Endometrial microvascular endothelial cells (primary cell): ENCODE results near the gene CALN1. TPM values are rescaled to one million over a fixed set of nuclear protein-coding genes. Genes with fewer than 3 reads are reported as not detected.
"Not testable (repeated sequence)": the region's sequence is repeated elsewhere in the genome, so short reads cannot be mapped to it uniquely, and the experiment has no call there.

Source experiments
- in situ Hi-C: cut with HindIII; loops from 2 replicates; pipeline ENCODE4 v1.10.0; 2017; ENCODE audit warnings: low sequenced_read_pairs, low pct_unique_long_range_greater_than_20kb; ENCODE audit errors: inconsistent ontology term
- total RNA-seq: library from RNA; depleted of rRNA; stranded (reverse); fragments of >200 nt; gene quantifications from one replicate; pipeline ENCODE4 v1.2.3, GENCODE V29; 2015; ENCODE audit errors: inconsistent ontology term

Gene CALN1
- total RNA-seq = not detected

DNA sequence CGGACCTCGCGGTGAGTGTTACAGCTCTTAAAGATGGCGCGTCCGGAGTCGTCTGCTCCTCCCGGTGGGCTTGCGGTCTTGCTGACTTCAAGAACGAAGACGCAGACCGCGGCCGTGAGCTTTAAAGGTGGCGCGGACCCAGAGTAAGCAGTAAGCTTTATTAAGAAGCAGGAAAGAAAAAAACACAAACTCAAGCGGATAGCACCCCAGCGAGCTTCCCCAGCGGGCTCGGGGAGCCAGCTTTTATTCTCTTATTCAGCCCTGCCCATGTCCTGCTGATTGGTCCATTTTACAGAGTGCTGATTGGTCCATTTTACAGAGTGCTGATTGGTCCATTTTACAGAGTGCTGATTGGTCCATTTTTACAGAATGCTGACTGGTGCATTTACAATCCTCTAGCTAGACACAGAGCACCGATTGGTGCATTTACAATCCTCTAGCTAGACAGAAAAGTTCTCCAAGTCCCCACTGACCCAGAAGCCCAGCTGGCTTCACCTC lies at the start of gene CALN1:
TSS of gene CALN1 (minus strand) at position 218 of the 498 bp plus-strand sequence.
- in situ Hi-C loops = not testable (repeated sequence)

DNA sequence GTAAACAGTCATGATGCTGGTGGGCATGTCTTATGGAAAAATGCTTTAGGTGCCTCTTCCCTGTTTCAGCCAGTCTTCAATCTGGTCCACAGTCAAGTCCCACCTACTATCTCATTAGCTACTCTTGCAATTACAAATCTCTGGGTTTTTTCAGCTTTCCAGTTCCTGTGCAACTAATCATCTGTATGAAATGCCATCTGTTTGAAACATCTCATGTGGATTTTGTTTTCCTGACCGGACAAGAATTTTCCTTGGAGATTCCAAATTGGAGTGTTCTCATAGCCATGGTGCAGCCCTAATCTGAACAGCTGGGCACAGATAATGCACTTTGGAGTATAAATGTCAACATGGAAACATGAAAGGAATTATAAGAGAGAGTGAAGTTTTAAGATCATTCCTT lies 41.3 kb upstream of the CALN1 start:
- in situ Hi-C loops = no loop called here

DNA sequence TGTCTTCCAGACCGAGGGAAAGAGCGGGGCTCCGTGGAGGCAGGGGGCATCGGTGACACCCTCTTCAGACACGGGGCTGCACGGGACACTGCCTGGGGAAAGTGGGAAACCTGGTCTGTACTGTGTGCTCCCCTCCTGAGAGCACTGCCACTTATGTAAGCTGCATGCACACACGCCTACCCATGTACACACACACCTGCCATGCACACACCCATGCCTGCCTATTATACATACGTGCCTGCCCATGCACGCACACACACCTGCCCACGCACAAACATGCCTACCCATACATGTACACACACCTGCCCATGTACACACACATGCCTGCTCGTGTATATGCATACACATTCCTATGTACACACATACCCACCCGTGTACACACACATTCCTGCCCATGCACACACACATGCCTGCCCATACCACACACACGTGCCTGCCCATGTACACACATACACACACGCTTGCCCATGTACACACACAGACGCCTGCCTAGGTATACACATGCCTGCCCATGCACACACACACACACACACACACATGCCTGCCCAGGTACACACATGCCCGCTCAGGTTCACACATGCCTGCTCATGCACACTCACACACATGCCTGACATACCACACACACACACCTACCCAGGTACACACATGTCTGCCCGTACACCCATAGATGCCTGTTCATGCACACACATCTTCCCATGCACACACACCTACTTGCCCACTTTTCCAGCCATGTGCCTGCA lies 35.5 kb upstream of the CALN1 start:
- in situ Hi-C loops = no loop called here

DNA sequence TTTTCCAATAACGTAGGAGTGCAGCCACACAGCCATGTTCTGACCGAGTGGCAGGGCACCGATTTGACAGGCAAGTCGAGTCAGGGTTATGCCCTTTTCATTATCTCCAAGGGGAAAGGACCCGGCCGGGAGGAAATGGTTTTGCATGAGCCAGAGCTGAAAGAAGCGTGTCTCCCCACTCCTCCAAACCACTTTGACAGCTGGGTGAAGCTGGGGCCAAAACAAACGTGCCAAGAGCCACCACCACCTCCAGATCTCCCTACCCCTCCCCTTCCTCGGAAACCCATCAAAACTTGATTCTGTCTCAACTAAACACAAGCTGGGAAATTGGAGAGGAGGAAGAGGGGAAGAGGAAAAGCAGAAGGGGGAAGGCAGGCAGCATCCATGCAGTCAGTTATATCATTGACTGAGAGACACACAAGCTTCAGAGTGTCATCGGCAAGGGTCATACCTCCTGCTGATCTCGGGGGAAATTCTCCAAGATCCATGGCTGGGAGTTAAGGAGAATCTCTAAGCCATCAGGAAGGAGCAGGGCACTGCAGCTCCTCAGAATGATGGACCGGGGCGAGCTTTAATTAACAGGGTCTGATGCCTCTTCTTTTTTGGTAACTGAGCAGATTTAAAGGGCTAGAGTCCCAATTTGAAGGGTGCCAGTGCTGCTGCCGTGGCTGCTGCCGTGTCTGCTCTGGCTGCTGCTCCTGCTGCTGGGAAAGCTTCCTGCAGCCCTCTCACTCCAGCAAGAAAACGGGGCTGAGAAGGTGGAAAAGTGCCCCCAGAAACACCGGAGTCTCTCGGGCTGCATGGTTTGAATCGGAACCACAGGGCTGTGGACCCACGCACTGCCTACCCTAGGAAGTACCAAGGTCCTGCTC lies 34.7 kb upstream of the CALN1 start:
- in situ Hi-C loops = no loop called here

DNA sequence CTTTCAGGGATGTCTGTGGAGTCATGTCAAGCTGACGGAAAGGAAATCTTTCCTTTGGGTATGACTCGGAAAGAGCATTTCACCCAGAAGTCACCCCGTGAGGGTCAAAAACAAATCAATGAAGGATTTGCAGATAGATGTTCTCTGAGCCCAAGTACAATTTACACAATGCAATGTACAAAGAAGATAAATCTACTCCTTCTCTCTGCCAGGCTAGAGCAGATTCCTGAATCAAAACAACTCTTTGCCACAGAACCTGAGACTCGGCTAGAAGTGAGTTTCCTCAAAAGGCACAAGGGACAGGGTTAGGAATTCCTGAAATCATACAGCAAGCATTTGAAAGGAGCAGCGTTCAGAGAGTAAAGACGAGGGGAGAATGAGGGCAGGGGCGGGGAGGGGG lies 34.0 kb upstream of the CALN1 start:
- in situ Hi-C loops = no loop called here

DNA sequence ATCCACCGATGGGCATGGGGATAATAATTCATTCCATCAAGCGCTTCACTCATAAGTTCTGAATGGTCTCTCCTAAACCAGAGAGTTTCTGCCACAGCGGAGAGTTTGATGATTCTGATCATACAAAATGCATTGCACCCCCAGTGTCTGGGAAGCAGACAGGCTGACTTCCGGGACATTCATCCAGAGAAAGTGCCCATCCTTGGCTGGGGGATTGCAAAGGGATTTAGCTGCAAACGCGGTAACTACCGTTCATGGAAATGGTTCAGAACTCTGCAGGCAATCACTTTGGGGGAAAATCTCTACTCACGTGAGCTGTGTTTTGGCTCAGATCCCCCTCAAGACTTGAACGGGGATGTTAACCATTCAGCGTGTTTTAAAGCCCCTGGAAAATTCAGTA lies 33.4 kb upstream of the CALN1 start:
- in situ Hi-C loops = no loop called here

DNA sequence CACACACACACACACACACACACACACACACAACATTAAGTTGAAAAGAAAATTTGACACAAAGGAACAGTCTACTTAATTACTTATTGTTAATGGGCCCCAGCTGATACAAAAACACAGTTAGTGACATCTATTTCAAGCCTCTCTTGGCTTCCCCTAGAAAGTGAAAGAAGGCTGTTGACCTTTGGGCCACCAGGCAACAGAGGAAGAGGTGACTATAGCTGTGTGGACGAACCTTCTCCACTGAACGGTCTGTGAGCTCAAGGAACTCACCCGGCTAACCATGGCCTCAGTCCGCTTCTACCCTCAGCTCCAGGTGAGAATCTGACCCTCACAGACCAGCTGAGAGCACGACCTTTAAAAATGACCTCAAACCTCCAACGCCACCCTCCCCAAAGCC lies 32.9 kb upstream of the CALN1 start:
- in situ Hi-C loops = no loop called here

DNA sequence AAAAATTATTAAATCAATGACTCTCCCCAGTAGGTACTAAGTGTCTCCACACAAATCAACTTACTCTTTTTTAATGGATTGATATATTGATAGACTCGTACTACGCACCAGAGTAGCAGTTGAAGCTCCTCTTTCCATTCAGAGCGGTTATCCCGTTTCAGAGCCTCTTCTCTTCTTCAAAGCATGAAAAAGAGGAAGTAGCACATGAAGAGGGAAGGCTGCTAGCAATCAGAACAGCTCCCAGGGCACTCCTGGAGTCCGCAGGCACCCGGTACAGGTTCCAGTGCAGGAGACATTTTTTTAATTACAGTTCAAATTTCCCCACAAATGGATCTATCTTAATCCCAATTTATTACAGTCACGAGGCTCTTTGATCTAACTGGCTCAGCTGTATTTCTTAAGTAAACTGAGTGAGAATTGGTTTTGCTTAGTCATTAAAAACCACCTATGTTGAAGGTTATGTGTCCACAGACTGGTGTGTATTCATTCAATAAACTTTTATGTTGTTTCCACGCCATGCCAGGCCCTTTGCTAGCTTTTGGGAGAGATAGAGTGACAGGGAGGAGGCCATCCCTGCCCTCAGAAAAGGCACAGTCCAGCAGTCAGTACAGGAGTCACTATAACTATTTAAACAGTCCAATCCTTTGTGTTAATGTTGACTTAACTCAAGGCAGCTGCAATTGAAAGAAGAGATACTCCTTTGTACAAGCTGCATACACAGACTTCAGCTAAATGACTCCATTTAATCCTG lies 32.1 kb upstream of the CALN1 start:
- in situ Hi-C loops = no loop called here

DNA sequence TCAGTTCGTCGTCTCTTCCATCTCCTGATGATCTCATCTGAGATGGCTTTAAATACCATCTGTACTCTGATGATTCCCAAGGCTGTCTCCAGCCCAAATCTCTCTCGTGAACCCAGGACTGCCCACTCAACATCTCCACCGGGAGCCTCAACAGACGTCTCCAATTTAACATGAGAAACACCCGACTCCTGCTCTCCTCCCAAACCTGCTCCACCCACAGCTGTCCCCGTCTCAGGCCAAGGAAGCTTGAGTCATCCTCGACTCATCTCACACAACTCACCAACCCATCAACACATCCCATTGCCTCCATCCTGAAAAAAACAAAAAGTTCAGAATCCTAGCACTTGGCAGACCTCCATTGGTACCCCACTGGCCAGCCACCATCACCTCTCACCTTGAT lies 29.7 kb upstream of the CALN1 start:
- in situ Hi-C loops = no loop called here

DNA sequence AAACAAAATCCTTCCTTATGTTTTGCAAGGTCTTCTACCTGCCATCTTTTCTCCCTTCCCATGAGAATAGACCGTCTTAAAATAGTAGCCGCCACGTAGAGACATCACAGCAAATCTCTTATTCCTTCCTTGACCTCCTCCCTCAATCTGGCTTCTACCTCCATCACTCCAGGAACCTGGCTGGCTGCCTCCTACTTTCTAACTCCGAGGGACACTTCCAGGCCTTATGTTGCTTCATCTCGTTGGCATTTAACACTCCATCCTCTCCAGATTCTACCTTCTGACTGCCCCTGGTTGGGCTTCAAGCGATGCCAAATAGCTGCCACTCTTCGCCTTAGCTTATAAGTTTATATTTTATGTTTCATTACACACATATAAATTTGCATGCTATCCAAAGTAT lies 26.4 kb upstream of the CALN1 start:
- in situ Hi-C loops = no loop called here

DNA sequence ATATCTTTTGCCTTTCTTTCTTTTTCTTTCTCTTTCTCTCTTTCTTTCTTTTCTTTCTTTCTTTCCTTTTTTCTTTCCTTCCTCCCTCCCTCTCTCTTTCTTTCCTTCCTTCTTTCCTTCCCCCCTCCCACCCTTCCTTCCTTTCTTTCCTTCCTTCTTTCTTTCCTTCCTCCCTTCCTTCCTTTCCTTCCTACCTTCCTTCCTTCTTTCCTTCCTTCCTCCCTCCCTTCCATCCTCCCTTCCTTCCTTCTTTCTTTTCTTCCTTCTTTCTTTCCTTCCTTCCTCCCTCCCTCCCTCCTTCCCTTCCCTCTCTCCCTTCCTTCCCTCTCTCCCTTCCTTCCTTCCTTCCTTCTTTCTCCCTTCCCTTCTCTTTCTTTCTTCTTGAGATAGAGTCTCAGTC lies 25.5 kb upstream of the CALN1 start:
- in situ Hi-C loops = no loop called here

DNA sequence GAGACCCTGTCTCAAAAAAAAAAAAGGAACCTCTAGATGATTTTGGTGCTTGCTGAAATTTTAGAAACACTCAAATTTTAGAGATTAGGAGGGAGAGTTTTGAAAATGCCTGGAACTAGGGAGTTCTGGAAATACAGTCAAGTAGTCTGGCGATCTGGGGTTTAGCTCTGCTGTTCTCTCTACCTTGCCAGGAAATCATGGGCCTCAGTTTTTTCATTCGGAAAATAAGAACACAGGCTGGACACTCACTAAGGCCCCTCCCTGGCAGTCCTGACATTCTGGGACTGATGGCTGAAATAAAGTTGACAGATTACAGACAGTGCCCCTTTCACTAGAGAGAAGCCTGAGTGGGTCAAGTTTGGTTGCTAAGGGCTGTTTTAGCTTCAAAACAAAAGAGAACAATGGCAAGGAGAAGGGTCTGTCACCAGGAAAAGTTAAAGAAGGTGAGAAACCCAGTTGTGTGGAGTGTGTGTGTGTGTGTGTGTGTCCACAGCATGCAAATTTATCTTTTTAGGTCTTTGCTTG lies 25.0 kb upstream of the CALN1 start:
- in situ Hi-C loops = no loop called here

DNA sequence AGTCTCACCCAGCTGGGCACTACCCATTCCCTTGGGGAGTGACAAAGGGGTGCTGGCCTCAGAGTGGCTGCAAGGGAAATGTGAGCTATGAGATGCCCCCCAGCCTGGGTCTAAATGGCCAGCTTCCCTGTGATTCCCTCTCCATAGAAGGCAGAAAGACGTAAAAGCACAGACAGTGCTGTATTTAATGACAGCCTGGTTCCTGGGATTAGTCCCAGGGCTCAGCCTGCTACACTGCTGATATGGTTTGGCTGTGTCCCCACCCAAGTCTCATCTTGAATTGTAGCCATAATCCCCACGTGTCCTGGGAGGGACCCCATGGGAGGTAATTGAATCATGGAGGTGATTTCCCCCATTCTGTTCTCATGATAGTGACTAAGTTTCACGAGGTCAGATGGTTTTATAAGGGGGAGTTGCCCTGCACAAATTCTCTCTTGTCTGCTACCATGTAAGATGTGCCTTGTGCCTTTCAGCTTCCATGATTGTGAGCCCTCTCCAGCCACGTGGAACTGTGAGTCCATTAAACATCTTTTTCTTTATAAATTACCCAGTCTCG lies 23.9 kb upstream of the CALN1 start:
- in situ Hi-C loops = no loop called here

DNA sequence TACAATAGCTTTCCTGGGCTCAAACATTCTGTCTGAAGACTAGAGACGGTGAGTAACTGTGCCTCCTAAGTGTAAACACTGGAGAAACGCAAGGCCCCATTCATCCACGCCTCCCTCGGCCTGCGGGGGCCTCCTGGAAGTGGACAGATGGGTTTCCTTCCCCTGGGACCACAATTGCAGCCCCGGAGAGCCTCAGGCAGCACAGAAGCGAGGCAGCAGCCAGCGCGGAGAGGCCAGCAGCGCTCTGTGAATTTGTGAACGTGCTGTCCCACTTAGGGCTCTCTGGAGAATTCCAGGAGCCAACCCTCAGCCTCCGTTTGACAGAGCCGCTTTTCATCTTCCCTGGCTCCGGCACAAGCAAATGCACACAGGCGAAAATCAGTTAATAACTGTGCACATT lies 23.2 kb upstream of the CALN1 start:
- in situ Hi-C loops = no loop called here

DNA sequence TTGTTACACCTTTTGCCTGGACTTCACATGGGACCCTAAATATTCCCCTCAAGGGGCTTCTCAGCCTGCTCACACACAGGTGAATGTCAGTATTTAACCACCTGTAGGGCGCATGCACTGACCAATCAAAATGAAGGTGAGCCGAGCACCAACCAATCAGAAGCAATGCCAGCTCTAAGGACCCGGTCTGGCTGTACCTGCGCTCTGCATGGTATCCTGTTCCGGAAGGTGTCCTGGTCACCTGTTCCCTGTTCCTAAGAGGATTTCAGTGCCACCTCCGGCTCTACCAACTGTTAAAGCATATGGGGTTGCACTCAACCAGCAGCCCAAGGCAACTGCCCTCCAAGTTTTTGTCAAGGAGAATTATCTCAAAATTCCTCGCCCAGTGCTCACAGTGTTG lies 18.4 kb upstream of the CALN1 start:
- in situ Hi-C loops = no loop called here

DNA sequence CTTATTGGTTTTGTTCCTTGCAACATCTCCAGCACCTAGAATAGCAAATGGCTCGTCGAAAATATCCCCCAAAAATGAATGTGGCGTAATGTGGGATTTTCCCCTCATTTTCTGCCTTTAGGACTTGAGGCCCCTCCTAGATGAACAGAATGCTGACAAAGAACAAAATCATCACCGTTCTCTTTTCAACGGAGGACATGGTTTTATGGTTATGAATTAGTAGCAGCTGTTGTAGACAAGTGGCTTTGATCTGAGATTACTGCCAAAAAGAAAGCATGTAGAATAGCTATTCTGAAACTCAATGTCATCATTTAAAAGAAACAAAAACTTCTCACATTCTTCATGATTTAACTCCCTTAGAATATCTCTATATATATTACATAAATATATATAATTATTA lies 17.2 kb upstream of the CALN1 start:
- in situ Hi-C loops = no loop called here

DNA sequence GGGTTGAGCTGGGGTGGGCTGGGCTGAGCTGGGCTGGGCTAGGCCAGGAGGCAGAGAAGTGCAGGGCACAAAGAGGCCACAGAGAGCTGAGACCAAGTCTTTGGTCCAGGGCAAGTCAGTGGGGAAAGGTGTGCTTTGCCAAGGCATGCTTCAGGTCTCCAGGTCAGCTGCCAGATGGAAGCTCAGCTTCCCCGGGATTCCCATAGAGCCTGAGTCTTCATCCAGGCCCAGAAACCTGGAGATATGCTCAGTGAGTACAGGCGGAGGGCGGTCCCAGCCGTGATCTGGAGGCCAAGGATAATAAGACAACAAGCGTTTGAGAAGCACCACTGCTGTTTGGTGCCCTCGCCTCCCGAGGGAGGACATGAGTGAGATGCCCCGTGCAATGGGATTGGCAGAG lies 4.7 kb upstream of the CALN1 start:
- in situ Hi-C loops = no loop called here

DNA sequence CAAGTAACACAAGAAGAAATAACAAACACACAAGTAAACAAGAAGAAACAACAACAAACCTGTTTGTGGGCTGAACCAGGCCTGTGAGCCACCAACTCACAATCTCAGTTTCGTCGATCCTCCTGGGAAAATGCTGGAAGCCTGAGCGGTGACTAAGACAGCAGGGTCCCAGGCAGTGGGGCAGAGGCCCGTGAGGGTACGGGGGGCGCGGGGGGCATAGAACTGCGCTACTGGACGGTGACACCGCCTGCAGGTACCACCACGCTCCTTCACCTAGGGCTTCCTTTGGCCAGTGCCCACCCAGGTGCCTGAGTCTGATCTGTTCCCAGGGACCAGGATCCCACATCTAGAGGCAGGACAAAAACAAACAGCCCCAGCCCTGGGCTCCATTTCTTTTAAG lies 3.4 kb upstream of the CALN1 start:
- in situ Hi-C loops = no loop called here

DNA sequence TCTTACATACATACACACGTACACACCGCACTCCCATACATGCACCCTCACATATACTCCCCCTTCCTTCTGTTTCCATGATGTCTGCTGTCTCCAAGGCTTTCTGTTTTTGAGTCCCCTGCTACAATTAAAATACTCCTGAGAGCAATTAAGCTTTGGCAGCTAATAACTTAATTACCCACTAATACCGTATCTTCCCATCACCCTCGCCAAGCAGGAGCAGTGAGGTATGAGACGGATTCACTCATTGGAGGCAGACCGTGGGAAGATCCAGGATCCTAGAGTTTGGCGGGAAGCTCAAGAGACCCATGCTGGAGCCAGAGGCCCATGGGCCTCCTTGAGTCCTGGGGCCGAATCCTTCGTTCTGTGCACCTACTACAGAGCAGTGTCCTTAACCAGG lies 1.7 kb upstream of the CALN1 start:
- in situ Hi-C loops = no loop called here
